Panc1 (cell line): ENCODE measurements around the gene MGA. TPM values are rescaled to one million over a fixed set of nuclear protein-coding genes. Genes with fewer than 3 reads are reported as not detected.

Source experiments
- ATAC-seq: fragments of 200-7000 bp; cut with Tn5 transposase; 2 replicates; pipeline ENCODE4 v1.9.1; 2020; ENCODE audit warnings: mild to moderate bottlenecking, moderate library complexity
- BruUV-seq: library from RNA; stranded (reverse); fragments of 400-500 nt; replicated peaks from 2 replicates; lab custom pipeline; 2021; lab: Mats Ljungman, UMichigan
- CTCF ChIA-PET: fragments of 300-600 bp; sonication (Branson Sonifier 250); formaldehyde crosslinking; loops from one replicate; lab custom pipeline; 2022; ENCODE audit warnings: antibody characterized with exemption; lab: Charles Lee
- POLR2A ChIA-PET: fragments of 300-600 bp; sonication (Branson Sonifier 250); formaldehyde crosslinking; loops from one replicate; lab custom pipeline; 2022; ENCODE audit warnings: antibody characterized with exemption; lab: Charles Lee
- DNase-seq: peaks from one replicate; pipeline ENCODE4 v3.0.0-alpha.2; 2010; ENCODE audit warnings: low read depth, low spot score
- H3K27ac ChIP-seq: 2 replicates; pipeline ENCODE4 v1.5.1; 2011; ENCODE audit warnings: mild to moderate bottlenecking, low read length, inconsistent platforms
- H3K27me3 ChIP-seq: fragments of 200-500 bp; sonication (Bioruptor generic); 2 replicates; pipeline ENCODE4 v1.6.0; 2014; ENCODE audit warnings: low read length, inconsistent platforms; ENCODE audit not compliant: control insufficient read depth, insufficient read depth
- H3K36me3 ChIP-seq: fragments of 200-500 bp; sonication (Bioruptor generic); 2 replicates; pipeline ENCODE4 v1.5.1; 2014; ENCODE audit warnings: inconsistent platforms, mild to moderate bottlenecking, low read length, moderate library complexity; ENCODE audit not compliant: control insufficient read depth, insufficient read depth
- H3K4me1 ChIP-seq: 2 replicates; pipeline ENCODE4 v1.5.1; 2011; ENCODE audit warnings: inconsistent platforms, mild to moderate bottlenecking, low read length, moderate library complexity; ENCODE audit not compliant: control insufficient read depth, insufficient read depth
- H3K4me3 ChIP-seq, 2 experiments: 2 replicates each; pipeline ENCODE4 v1.5.1; 2011 to 2012; ENCODE audit warnings: low read depth in 2 of 2, low read length in 2 of 2, mild to moderate bottlenecking in 2 of 2, inconsistent platforms in 1 of 2, moderate library complexity in 1 of 2
- H3K9me3 ChIP-seq: fragments of 200-500 bp; sonication (Bioruptor generic); 2 replicates; pipeline ENCODE4 v1.5.1; 2014; ENCODE audit warnings: low read depth, mild to moderate bottlenecking, inconsistent platforms, low read length, moderate library complexity; ENCODE audit not compliant: control insufficient read depth, insufficient read depth
- CTCF ChIP-seq: fragments of 450-650 bp; IDR thresholded peaks from 2 replicates; pipeline ENCODE4 v1.5.1; 2017; ENCODE audit warnings: mild to moderate bottlenecking
- POLR2AphosphoS5 ChIP-seq: IDR thresholded peaks from 2 replicates; pipeline ENCODE4 v1.6.1; 2012; ENCODE audit warnings: mild to moderate bottlenecking, low read depth, low read length, moderate library complexity
- REST ChIP-seq, 2 experiments: IDR thresholded peaks; 2 replicates each; pipeline ENCODE4 v1.6.1; 2011 to 2012; ENCODE audit warnings: low read depth in 2 of 2, control low read depth in 1 of 2, low read length in 1 of 2, mild to moderate bottlenecking in 1 of 2, moderate library complexity in 1 of 2; ENCODE audit not compliant: insufficient read depth in 1 of 2
- SIN3A ChIP-seq: IDR thresholded peaks from 2 replicates; pipeline ENCODE4 v1.6.1; 2012; ENCODE audit warnings: low read depth, mild to moderate bottlenecking, low read length, moderate library complexity, borderline replicate concordance; ENCODE audit not compliant: insufficient read depth
- TCF7L2 ChIP-seq: IDR thresholded peaks from 2 replicates; pipeline ENCODE4 v1.6.1; 2011; ENCODE audit warnings: mild to moderate bottlenecking, low read depth, low read length, inconsistent platforms
- in situ Hi-C: cut with HindIII; loops from 2 replicates; pipeline ENCODE4 v1.10.0; 2016; ENCODE audit warnings: low sequenced_read_pairs, low pct_unique_long_range_greater_than_20kb
- intact Hi-C: fragments of 100-400 bp; cut with micrococcal nuclease; formaldehyde crosslinking; loops from one replicate; pipeline ENCODE4 v1.10.0; 2022; ENCODE audit not compliant: unreplicated experiment
- total RNA-seq: library from RNA; stranded (reverse); gene quantifications from one replicate; pipeline ENCODE4 v1.2.1, GENCODE V29; 2021; ENCODE audit not compliant: unreplicated experiment

The MGA gene
- total RNA-seq, 1 experiment from 2014 or later: 43.6 TPM

DNA sequence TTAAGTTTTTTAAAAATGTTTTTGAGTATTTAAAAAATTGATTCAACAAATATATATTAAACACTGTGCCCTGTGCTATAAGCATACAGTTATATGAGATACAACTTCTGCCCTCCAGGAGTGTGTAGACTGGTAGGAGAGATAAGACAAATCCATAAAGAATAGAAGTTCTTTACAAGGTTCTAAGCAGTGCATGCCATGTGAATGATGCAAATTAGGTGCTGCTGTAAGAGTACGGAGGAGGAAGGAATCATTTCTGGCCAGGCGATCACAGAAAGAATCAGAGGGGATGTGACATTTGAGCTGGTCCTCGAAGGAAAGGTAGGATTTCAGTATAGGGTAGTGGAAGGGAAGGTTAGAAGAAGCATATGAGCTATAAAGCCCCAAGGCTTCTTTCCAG is 128.1 kb downstream of the MGA start:
- H3K9me3 ChIP-seq: no peaks in the 10 kb centered on the region
- H3K36me3 ChIP-seq: no peaks in the 10 kb centered on the region
- H3K27me3 ChIP-seq: no peaks in the 10 kb centered on the region
- DNase-seq: no peak
- intact Hi-C loops (no loop called here), in situ Hi-C loops (no loop called here)
- no peak overlapping the region for H3K27ac ChIP-seq
- TSS peak; percentile 42 for BruUV-seq
- no peak for TF ChIP-seq POLR2AphosphoS5
- no peak for TF ChIP-seq TCF7L2
- TF ChIP-seq SIN3A: no peak
- no peak for TF ChIP-seq CTCF
- TF ChIP-seq REST (IDR thresholded peaks at IDR 0.05; ENCODE audit: insufficient read depth in 1 of 2, low read depth in 2 of 2, low read length in 1 of 2): no peak
- H3K4me3 ChIP-seq: no peak overlapping the region
- CTCF ChIA-PET: no interaction called here
- H3K4me1 ChIP-seq: peaks cover 22% of the 10 kb centered on the region
- no peak for ATAC-seq
- POLR2A ChIA-PET: no interaction called here

- no peak overlapping the region for H3K27ac ChIP-seq
- DNase-seq: no peak
- BruUV-seq: no TSS peak
- H3K36me3 ChIP-seq: no peaks in the 10 kb centered on the region
- H3K4me3 ChIP-seq: no peak overlapping the region
- in situ Hi-C loops: no loop called here
- no peak for ATAC-seq
- intact Hi-C loops: no loop called here
- TF ChIP-seq SIN3A: no peak
- TF ChIP-seq CTCF: no peak
- TF ChIP-seq TCF7L2: no peak
- no peak for TF ChIP-seq REST (IDR thresholded peaks at IDR 0.05; ENCODE audit: insufficient read depth in 1 of 2, low read depth in 2 of 2, low read length in 1 of 2)
- no peak for TF ChIP-seq POLR2AphosphoS5
- no peaks in the 10 kb centered on the region for H3K9me3 ChIP-seq
- H3K27me3 ChIP-seq: no peaks in the 10 kb centered on the region
- peaks cover 22% of the 10 kb centered on the region for H3K4me1 ChIP-seq
- ChIA-PET CTCF (interaction anchor here (0.6 kb wide), 1 partner anchor 9 kb away, joined by 3 read pairs; no protein-coding TSS in a partner anchor), POLR2A (no interaction called here)
Measured at GRCh38 chr15:41789236-41789635, 129.0 kb downstream of the MGA start.
